H1 (cell line): Measurements from ENCODE around the gene NBAS.

Source experiments
- CTCF ChIP-seq, 3 experiments: IDR thresholded peaks; 1 replicate in 2 of 3; 2 replicates in 1 of 3; pipeline versions ENCODE4 v1.5.1 to v1.6.1; 2011; ENCODE audit warnings: low read length in 3 of 3, mild to moderate bottlenecking in 3 of 3, inconsistent platforms in 2 of 3, low read depth in 1 of 3, moderate library complexity in 1 of 3; ENCODE audit not compliant: insufficient read depth in 1 of 3; ENCODE audit errors: control extremely low read depth in 1 of 3
- NRF1 ChIP-seq: IDR thresholded peaks from 2 replicates; pipeline ENCODE4 v1.6.1; 2011; ENCODE audit warnings: mild to moderate bottlenecking, low read depth, low read length, improper control_type of control experiment
- TBP ChIP-seq: IDR thresholded peaks from 2 replicates; pipeline ENCODE4 v1.6.1; 2011; ENCODE audit warnings: low read depth, low read length, improper control_type of control experiment
- TF ChIP-seq, protein P1 (sequence below): IDR thresholded peaks from 2 replicates; pipeline ENCODE4 v1.6.1; 2011; ENCODE audit warnings: low read length, improper control_type of control experiment

DNA sequence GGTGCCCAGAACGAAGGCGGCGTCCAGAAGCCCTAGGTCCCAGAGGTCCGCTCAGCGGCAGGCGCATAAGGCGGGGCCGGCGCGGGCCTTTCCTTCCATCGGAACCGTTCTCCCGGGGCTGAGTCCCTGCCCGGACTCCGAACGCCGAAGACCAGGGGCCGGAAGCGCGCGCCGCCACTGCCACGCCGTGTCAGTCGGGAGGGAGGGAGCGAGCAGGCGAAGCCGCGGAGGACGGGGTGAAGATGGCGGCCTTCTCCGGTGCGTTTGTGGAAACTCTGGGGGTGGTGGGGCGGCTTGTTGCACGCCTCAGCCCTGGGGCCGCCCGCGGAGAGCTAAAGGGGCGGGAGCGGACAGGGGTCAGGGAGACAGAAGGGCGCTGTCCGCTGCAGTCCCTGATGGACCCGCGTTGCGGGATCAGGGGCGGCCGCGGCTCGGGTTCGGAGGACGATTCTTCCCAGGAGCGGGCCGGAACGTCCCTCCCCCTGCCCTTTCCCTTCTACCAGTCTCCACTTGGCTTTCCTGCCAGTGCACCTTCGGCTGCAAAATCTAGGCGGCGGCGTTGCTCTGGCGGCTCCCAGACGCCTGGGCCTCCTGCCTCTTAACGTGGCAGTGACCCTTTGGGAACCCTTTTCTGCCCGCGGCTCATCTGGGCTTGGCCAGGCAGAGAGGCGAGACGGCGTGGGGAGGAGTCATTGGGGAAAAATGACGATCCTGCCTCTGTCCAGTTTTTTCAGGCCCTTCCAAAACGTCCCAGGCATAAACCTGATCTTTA lies 30.7 kb upstream of the NBAS start, which contains the start of gene DDX1:
- TF ChIP-seq NRF1 (no peak), TBP (peak; percentile 95), CTCF (IDR thresholded peaks at IDR 0.05; ENCODE audit: control extremely low read depth in 1 of 3, insufficient read depth in 1 of 3, low read depth in 1 of 3, low read length in 3 of 3) (no peak)
- TF ChIP-seq, protein P1, sequence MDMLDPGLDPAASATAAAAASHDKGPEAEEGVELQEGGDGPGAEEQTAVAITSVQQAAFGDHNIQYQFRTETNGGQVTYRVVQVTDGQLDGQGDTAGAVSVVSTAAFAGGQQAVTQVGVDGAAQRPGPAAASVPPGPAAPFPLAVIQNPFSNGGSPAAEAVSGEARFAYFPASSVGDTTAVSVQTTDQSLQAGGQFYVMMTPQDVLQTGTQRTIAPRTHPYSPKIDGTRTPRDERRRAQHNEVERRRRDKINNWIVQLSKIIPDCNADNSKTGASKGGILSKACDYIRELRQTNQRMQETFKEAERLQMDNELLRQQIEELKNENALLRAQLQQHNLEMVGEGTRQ: no peak
